Endothelial cell (in vitro differentiated cells): Measurements from ENCODE around the gene CELA2B. TPM values are rescaled to one million over a fixed set of nuclear protein-coding genes. Genes with fewer than 3 reads are reported as not detected.
A peak's percentile ranks its signal among the peaks of the same experiment; 100 is the strongest.

Source experiments
- DNase-seq: peaks from one replicate; pipeline ENCODE4 v3.0.0; 2021; ENCODE audit warnings: low spot score
- H3K27ac Mint-ChIP-seq: one replicate; pipeline ENCODE4 v1.8.0; 2021; ENCODE audit warnings: mixed read lengths, inconsistent platforms; ENCODE audit not compliant: unreplicated experiment
- H3K27me3 Mint-ChIP-seq: one replicate; pipeline ENCODE4 v1.8.0; 2021; ENCODE audit warnings: mild to moderate bottlenecking, moderate library complexity, mixed read lengths, inconsistent platforms; ENCODE audit not compliant: unreplicated experiment
- H3K36me3 Mint-ChIP-seq: one replicate; pipeline ENCODE4 v1.8.0; 2021; ENCODE audit warnings: mild to moderate bottlenecking, low read depth, mixed read lengths, inconsistent platforms; ENCODE audit not compliant: unreplicated experiment
- H3K4me1 Mint-ChIP-seq: one replicate; pipeline ENCODE4 v1.8.0; 2021; ENCODE audit warnings: mild to moderate bottlenecking, mixed read lengths, inconsistent platforms; ENCODE audit not compliant: unreplicated experiment
- H3K4me3 Mint-ChIP-seq: one replicate; pipeline ENCODE4 v1.8.0; 2021; ENCODE audit warnings: mild to moderate bottlenecking, mixed read lengths, inconsistent platforms; ENCODE audit not compliant: unreplicated experiment
- H3K9me3 Mint-ChIP-seq: one replicate; pipeline ENCODE4 v1.8.0; 2021; ENCODE audit warnings: mixed read lengths, inconsistent platforms; ENCODE audit not compliant: unreplicated experiment
- CTCF ChIP-seq: fragments of 200-600 bp; sonication (generic); IDR thresholded peaks from one replicate; pipeline ENCODE4 v1.5.0; 2021; ENCODE audit warnings: antibody characterized with exemption; ENCODE audit not compliant: unreplicated experiment
- total RNA-seq: library from RNA; stranded (reverse); fragmentation: NEBNext Ultra II Directional; extraction: Animal tissue kit (Norgen Biotek cat#: 25700); gene quantifications from one replicate; pipeline ENCODE4 v1.2.1, GENCODE V29; 2021; ENCODE audit not compliant: unreplicated experiment

CELA2B gene
- total RNA-seq, 1 donor from 2014 or later = not detected

DNA sequence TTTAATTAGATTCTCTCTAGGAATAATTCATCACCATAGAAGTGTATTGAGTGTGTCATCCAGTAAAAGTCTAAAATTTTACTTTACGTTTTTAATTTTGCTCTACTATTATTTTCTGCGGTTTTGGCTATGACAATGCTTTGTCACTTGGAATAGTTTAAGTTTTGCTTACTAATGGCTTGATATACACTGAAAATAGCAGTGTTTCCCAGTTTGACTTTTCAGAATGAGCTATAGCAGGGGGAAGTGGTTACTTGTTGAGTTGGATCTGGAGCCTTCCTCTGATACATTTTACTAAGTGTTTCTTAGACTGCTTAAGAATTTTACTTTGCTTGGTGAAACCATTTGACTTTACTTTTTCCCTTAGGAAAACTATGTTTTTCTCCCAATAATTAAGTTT lies 55.8 kb downstream of the CELA2B start:
- Mint-ChIP-seq H3K4me1 (peaks cover 8% of the 10 kb centered on the region), H3K27me3 (peaks cover 3% of the 10 kb centered on the region), H3K36me3 (peaks cover 6% of the 10 kb centered on the region), H3K27ac (no peak overlapping the region), H3K9me3 (no peaks in the 10 kb centered on the region), H3K4me3 (no peak overlapping the region)
- no peak for DNase-seq
- TF ChIP-seq CTCF = no peak

DNA sequence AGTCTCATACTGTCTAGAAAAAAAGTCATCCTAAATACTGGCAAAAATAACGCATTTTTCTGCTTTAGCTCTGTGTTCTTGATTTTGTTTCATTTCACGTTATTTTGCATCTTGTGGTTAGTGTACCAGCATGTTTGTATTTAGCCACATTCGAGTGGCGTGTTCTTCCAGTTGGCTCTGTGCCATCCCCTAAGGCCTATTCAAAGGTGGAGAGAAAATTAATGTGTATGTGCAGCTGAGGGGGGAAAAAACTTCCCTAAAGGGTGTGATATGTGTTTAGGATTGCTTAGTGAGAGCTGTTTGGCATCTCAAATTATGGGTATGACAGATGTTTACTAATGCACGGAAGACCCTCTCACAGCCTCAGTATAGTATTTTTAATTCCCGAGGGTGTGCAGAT lies 62.9 kb downstream of the CELA2B start:
- Mint-ChIP-seq H3K36me3 (peaks cover 40% of the 10 kb centered on the region), H3K4me3 (no peak overlapping the region), H3K9me3 (no peaks in the 10 kb centered on the region), H3K27me3 (peaks cover 3% of the 10 kb centered on the region), H3K27ac (peak overlapping the region; percentile 16), H3K4me1 (no peaks in the 10 kb centered on the region)
- DNase-seq = no peak
- TF ChIP-seq CTCF = no peak

DNA sequence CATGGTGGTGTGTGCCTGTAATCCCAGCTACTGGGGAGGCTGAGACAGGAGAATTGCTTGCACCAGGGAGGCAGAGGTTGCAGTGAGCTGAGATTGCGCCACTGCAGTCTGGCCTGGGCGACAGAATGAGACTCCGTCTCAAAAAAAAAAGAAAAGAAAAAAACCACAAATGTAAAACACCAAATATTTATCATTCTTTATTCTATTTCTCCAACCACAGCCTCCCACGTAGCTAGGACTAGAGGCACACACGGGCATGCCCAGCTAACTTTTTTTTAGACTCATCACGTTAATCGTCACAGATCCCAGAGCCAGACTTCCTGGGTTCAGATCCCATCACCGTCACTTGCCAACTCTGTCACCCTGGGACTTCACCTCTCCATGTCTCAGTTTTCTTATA lies 64.3 kb downstream of the CELA2B start:
- no peak for TF ChIP-seq CTCF
- Mint-ChIP-seq H3K27ac (no peak overlapping the region), H3K9me3 (no peaks in the 10 kb centered on the region), H3K27me3 (peaks cover 5% of the 10 kb centered on the region), H3K4me1 (no peaks in the 10 kb centered on the region), H3K36me3 (peaks cover 41% of the 10 kb centered on the region), H3K4me3 (no peak overlapping the region)
- no peak for DNase-seq

Other genes starting within 250 kb of the CELA2B start
- 2.1 TPM for gene FHAD1, start 228.9 kb upstream of the CELA2B start, total RNA-seq
- gene EFHD2, start 66.2 kb upstream of the CELA2B start, total RNA-seq = 6.6 TPM
- not detected for gene CTRC, start 37.7 kb upstream of the CELA2B start, total RNA-seq
- gene CELA2A, start 19.4 kb upstream of the CELA2B start, total RNA-seq = not detected
- gene CASP9, start 48.1 kb downstream of the CELA2B start, total RNA-seq = 12.0 TPM
- gene DNAJC16, start 50.7 kb downstream of the CELA2B start, total RNA-seq = 19.9 TPM
- 0.18 TPM for gene AGMAT, start 108.9 kb downstream of the CELA2B start, total RNA-seq
- 24.0 TPM for gene DDI2, start 141.4 kb downstream of the CELA2B start, total RNA-seq
- gene PLEKHM2, start 208.2 kb downstream of the CELA2B start, total RNA-seq = 82.3 TPM